ENCODE data around the gene POP4.

- TF ChIP-seq CTCF (IDR thresholded peaks at IDR 0.05), result no peak
- TF ChIP-seq POLR2A (IDR thresholded peaks at IDR 0.05), result no peak
These were observed 29.9 kb downstream of the POP4 start for GRCh38 chr19:29635963-29636362.
